GM19452 (cell line): Measurements from ENCODE around the gene ROCK2.
"Not testable (repeated sequence)": the region's sequence is repeated elsewhere in the genome, so short reads cannot be mapped to it uniquely, and the experiment has no call there.

Experiments used
- ATAC-seq: cut with Tn5 transposase; IDR thresholded peaks from one replicate; pipeline ENCODE4 v1.9.1; 2021; ENCODE audit not compliant: unreplicated experiment

Gene ROCK2

DNA sequence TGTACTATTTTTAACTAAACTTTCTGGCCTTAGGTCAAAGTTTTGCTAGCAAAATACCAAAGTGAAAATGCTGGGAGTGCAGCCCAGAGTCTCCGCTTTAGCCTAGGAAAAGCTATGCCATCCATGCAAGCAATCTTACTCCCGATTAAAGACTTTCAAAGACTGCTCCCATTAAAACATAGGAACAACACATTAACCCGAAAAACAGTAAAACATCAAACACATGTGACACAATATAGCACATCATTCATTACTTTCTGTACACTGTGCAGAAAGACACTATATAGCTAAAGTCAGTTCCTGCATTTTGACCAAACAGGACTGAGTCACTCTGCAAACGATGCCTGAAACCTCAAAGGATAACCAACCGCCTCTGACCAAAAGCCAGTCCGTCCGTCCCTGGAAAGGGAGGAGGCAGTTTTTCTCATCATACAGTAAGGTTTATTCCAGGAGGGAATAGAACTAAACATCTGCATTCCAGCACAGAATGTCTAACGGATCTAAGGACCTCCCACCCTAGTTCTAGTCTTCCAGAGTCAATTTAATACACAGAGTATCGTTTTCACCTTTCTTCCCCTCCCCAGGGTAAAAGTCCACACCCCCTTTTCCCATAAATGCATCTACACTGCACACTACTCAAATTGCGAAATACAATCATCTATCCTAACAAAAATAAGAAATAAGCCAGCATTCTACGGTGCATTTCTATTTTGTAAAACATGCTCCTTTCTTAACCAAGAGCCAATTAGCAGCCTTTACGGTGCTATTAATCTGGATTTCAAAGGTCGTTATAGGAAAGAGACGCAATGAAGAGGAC, 1.7 kb downstream of the ROCK2 start:
- ATAC-seq = no peak

DNA sequence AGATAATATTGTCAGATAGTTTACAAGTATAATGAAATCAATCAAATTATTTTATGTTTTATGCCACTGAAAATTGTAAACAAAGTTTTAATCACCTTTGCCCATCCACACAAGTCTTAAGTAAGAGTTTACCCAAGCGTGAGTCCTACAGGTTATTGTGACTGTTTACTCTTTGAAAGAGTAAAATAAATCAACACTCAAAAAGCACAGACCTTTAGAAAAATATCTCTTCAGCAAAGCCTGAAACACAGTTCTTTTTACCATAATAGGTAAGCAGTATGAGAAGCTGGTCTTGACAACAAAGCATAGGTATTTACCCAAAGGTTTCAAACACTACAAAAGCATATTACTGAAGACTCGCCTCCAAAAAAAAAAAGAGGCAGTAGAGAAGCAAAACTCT, 3.7 kb downstream of the ROCK2 start:
- ATAC-seq = no peak

DNA sequence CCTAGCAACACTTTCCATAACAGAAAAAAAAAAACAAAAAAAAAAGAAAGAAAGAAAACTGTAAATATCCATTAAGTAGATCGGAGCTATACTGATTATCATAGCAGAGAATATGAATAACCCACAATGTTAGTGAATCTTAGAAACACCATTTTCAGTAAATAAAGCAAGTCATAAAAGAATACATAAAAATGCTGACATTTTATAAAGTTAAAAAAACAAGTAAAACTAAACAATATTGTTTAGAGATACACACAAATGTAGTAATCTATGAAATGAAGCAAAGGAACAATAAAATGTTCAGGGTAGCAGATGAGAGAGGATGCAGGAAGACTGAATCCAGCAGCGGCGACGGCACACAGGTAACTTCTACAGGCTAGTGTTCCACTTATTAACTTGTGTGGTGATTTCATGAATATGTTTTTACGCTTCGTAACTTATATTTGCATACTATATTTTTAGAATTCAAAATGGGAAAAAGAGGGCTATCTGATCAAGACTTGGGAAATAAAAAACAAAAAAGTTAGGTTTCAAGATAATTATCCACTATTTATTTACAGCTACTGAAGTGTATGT, 4.8 kb downstream of the ROCK2 start:
- ATAC-seq = no peak

DNA sequence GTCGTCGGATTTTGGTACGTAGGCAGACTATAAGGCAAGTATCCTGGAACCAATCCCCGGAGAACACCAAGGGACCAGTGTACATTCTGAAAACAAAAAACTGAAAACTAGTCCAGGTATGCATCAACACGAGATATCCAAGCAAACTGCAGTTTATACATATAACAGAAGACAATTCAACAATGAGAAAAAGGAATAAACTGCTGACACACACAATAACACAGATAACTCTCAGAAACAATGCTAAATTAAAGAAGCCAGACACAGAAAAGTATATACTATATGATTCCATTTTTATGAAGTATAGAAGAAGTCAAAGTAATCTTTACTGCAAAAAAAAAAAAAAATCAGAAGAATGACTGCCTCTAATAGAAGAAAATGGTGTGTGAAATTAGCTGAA, 5.9 kb downstream of the ROCK2 start:
- ATAC-seq = no peak

DNA sequence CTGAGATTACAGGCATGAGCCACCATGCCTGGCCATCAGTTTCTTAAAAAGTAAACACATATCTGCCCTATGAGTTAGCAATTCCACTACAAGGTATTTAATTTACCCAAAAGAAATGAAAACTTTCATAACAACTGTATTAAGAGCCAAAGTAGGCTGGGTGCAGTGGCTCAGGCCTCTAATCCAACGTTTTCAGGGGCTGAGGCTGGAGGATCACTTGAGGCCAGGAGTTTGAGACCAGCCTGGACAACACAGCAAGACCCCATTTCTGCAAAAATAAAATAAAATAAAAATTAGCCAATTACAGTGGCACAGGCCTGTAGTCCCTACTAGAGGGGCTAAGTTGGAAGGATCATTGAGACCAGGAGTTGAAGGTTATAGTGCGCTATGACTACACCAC, 6.5 kb downstream of the ROCK2 start:
- no peak for ATAC-seq

DNA sequence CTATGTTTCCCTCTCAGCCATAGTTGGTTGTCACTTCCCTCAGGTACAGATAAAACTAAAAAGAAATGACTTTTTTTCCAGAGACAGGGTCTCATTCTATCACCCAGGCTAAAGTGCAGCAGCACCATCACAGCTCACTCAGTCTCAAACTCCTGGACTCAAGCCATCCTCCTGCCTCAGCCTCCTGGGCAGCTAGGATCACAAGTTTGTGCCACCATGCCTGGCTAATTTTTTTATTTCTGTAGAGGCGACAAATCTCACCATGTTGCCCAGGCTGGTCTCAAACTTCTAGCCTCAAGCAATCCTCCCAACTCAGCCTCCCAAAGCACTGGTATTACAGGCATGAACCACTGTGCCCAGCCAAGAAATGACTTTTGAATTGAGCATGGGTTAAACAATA, 8.2 kb downstream of the ROCK2 start:
- ATAC-seq = no peak

DNA sequence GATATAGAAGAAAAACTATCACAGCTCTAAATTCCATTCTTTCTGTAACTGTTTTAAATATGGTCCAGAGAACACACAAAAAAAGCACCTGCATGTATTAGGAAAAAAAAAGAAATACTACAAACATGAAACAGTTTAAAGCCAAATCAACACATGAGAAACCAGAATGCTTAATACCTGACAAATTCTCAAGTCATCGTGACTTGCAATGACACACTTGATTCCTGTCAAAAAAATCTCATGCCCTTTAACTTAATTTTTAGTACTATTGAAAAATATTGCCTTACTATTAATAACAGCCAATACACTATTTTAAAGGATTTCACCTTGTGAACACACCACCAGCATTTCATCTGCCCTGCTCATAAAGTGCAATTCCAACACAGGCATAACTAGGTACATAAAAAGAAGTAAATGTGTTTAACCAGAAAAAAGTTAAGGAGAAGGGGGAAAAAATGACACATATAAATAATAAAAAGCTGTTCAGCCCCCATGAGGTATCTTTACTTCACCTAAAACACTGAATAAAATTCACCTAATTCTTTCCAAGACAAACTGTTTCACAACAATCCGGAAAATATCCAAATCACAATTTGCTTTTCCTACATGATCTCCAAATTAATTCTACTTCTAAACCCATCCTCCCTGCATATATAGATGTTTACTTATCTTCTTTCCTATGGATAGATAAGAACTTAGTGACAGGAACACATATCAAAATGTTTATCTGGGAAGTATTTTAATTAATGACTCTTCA, 10.8 kb downstream of the ROCK2 start:
- no peak for ATAC-seq

DNA sequence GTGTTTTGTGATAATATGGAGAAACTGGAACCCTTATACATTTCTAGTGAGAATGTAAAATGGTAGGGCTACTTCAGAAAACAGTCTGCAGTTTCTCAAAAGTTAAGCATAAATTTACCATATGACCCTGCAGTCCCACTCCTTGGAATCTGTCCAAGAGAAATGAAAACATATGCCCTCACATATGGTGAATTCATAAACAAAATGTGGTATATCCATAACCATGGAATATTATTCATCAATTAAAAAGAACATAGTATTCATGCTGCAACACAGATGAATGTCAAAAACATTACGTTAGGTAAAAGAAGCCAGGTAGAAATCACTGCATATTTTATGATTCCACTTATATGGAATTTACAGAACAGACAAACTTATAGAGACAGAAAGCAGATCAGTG, 11.8 kb downstream of the ROCK2 start:
- ATAC-seq = no peak

DNA sequence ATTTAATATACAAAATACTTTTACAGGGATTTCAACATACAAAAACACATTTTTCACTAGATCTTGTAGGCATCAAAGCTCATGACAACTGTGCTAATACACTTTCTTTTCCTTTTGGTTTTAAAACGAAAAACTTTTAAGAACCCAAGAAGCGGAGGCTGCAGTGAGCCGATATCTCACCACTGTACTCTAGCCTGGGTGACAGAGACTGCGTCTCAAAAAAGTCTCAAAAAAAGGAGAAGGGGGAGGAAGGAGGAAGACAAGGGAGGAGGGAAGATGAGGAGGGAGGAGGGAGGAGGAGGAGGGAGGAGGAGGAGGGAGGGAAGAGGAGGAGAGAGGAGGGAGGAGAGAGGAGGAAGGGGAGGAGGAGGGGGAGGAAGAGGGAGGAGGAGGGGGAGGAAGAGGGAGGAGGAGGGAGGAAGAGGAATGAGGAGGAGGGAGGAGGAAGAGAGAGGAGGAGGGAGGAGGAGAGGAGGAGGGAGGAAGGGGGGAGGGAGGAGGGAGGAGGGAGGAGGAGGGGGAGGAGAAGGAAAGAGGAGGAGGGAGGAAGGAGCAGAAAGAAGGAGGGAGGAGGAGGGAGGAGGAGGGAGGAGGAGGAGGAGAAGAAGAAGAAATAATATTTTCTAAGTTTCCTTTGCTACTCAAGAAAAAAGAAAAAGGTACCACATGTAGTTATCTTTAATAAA, 13.8 kb downstream of the ROCK2 start:
- no peak for ATAC-seq

DNA sequence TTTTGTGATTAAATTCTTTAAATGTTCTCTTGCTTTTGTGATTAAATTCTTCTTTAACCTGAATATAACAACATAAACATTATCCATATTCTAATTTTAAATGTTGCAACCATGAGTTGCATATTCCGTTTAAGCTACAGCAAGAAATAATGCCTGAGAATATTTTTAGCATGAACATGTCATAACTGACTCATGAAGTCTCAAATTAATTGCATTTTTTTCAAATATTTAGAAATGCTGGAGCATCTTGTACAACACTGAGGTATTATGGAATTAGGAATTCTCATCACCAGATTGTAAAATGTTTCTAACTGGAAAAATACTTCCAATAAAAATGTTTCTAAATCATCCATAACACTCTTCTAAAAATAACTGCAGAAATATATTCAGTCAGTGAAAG, 14.7 kb downstream of the ROCK2 start:
- no peak for ATAC-seq

DNA sequence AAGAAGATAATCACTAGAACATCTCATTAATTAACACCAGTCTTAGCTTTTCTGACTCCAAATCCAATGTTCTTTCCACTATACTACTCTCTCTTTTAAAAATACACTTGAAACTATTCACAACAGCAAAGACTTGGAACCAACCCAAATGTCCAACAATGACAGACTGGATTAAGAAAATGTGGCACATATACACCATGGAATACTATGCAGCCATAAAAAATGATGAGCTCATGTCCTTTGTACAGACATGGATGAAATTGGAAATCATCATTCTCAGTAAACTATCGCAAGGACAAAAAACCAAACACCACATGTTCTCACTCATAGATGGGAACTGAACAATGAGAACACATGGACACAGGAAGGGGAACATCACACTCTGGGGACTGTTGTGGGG, 15.9 kb downstream of the ROCK2 start:
- ATAC-seq = not testable (repeated sequence)

DNA sequence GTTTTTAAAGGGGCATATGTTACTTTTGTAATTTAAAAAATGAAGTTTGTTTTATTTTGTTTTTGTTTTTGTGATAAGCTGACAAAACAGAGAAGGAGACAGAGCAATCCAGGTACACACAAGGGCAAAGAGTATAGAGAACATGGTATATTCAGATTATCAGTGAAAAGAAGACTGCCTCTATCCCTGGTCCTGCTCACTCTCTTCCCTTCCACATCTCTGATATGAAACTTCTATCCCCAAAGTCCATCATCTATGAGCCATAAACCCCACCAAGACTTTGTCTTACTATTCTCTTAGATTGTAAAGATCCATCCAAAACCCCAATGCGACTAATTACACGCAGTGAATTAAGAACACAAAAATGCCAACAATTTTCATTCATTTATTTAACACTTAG, 16.6 kb downstream of the ROCK2 start:
- ATAC-seq = no peak

DNA sequence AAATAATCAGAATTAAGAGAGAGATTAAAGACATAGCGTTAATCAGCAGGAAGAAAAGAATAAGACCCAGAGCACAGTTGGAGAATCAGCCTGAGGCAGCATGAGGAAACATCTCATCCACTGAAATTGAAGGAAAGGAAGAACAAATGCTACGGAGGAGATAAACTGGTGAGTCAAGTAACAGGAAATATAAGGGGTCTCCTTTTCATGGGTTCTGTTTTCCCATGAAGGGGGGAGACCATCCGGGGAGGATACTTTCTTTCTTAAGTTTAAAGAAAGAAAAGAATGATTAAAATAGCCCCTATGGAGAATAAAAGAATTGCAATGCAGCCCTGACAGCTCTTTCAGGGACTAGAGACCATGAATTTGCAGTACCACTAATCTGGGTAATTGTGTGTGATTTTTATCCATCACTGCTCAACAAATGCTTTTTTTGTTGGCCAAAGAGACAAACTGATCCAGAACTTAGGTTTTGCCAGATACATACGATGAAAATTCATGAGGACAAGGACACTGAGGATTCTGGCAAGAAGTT, 17.7 kb downstream of the ROCK2 start:
- no peak for ATAC-seq

DNA sequence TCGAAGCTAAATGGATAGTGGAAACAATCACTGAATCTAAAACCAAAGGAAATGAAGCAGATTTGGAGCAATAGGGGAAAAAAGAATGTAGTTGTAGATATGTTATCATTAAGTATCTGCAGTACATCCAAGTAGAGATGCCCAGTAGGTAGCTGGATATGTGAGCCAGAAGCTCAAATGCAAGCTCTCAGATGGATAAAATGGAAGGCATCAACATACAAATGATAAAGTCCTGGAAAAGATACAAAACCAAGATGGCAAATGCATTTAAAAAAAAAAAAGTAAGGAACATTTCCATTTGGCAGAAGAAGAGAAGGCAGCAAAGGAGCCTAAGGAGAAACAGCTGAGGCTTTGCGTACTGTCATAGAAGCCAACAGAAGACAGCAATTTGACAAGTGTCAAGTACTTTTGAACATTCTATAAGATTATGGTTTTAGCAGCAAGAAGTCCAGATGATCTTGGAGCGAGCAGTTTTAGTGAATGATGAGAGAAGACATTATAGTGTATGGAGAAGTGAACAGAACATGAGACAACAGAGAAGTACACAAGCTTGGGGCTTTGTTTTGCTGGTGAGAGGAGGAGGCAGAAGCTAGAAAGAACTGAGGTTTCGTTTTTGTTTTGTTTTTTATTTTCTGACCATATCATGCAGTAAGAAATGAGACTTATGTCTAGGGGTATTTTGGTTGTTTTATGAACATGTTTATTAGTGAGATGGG, 18.3 kb downstream of the ROCK2 start:
- ATAC-seq = no peak

DNA sequence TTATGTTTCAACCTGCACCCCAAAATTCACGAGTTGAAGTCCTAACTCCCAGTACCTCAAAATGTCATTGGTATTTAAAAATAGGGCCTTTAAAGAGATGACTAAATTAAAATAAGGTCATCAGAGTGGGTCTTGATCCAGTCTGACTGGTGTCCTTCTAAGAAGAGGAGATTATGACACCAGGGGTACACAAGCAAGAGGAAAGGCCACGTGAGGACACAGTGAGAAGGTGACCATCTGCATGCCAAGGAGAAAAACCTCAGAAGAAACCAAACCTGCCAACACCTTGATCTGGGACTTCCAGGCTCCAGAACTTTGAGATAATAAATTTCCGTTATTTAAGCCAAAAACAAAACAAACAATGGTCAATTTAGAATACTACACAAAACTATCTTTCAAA, 22.6 kb downstream of the ROCK2 start:
- no peak for ATAC-seq

DNA sequence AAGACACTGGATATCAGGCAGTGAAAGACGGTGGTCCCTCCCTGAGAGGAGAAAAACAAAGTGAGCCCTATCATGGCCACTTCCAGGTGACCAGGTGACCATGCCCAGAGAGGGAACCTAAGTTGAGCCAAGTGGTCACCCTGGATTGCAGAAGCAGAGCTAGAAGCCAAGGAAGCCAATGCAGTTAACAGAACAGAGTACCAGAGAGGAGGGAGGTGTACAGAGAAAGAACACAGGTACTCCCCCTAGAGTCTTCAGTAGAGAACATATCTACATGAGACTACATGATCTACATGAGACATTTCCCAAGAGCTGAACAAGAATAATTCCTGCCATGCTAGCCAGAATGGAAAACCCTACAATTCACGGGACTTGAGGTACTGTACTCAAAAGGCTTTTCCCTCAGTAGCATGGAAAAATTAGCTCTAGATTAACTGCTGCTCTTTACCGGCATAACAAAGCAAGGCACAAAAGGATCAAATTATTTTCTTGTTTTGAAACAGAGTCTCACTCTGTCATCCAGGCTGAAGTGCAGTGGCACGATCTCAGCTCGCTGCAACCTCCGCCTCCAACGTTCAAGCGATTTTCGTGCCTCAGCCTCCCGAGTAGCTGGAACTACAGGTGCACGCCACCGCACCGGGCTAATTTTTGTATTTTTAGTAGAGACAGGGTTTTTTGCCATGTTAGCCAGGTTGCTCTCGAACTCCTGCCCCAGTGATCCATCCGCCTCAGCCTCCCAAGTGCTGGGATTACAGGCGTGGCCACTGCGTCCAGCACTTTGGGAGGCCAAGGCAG, 23.5 kb downstream of the ROCK2 start:
- no peak for ATAC-seq

DNA sequence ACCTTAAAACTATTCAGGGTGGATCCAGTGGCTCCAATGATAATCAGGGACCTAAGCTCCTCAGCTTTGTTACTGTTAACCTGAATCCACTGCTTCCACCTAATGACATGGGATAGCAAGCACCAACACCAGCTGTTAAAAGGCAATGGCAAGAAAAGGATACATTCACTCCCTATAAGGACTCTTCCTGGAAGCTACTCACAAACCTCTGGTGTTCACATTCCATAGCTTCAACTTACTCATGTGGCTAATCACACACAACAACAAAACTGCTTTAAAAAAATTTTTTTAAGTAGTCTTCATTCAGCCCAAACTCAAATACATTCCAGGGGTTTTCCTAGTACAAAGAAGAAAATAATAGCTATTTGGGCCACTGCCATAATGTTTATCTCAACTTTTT, 24.5 kb downstream of the ROCK2 start:
- no peak for ATAC-seq

DNA sequence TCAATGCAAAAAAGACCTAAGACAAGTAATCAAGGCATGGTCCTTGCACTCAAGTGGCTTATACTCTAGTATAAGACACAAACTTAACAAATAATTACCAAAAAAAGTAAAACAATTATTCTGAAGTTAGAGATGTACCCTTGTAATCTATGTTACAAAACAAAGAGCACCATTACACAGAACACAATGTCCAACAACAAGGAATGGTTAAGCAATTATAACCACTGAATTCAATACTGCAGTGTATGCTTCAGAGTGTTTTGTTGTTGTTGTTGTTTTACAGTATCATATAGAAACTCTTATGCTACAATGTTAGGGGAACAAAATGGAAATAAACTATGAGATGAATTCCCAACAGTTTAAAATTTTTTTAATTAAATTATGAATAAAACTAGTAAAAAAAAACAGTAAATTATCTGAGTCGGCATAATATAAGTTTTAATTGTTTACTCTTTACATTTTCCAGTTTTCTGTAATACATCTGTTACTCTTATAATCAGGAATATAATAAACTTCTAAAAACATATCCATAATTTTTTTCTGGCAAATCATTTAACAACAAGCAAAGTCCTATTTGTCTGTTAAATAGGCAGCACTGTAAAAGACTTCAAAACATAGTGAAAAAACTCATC, 29.2 kb downstream of the ROCK2 start:
- no peak for ATAC-seq

DNA sequence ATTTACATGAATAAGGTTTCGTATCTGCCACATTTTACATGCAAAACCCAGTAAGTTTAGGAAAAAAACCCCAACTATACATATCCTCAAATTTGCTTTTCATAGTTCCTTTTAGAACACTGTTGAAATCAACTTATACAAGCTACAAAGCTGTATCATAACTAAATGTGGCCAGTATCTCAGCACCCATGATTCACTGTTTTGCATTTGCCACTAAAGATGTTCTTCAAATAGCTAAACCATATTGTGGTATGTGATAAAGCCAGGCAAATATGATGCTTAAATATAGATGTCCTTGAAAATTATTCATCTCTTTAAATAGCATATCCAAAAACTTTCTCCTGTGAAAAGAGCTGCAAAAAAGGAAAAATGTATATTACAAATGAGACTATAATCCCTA, 29.9 kb downstream of the ROCK2 start:
- no peak for ATAC-seq
